K562 (cell line): ENCODE measurements around the gene CRB2. TPM values are rescaled to one million over a fixed set of nuclear protein-coding genes. Genes with fewer than 3 reads are reported as not detected.

Experiments
- ARID1B ChIP-seq: fragments of 450-650 bp; IDR thresholded peaks from 2 replicates; pipeline ENCODE4 v1.6.1; 2016; ENCODE audit warnings: antibody characterized with exemption, mild to moderate bottlenecking, inconsistent platforms
- CHD4 ChIP-seq: fragments of 200-600 bp; sonication (generic); IDR thresholded peaks from 3 replicates; pipeline ENCODE4 v1.6.1; 2012; ENCODE audit warnings: low read depth, mild to moderate bottlenecking, mixed read lengths, low read length, inconsistent platforms; ENCODE audit not compliant: insufficient read depth, insufficient replicate concordance, poor library complexity, severe bottlenecking
- CREB3 ChIP-seq: fragments of 450-650 bp; conservative IDR thresholded peaks from 2 replicates; pipeline ENCODE4 v1.6.1; 2016; ENCODE audit warnings: missing genetic modification characterization, low read depth, mild to moderate bottlenecking, missing compliant biosample characterization, moderate library complexity
- MEIS2 ChIP-seq: fragments of 450-650 bp; IDR thresholded peaks from 2 replicates; pipeline ENCODE4 v1.6.1; 2014; ENCODE audit warnings: mild to moderate bottlenecking; ENCODE audit not compliant: partially characterized antibody
- NR2F6 ChIP-seq: fragments of 450-650 bp; formaldehyde crosslinking; IDR thresholded peaks from 2 replicates; pipeline ENCODE4 v1.4.0; 2020; ENCODE audit warnings: mild to moderate bottlenecking
- PTRF ChIP-seq: fragments of 450-650 bp; IDR thresholded peaks from 2 replicates; pipeline ENCODE4 v1.6.1; 2016; ENCODE audit warnings: mild to moderate bottlenecking, missing genetic modification characterization, missing compliant biosample characterization
- RBM15 ChIP-seq: fragments of 200-400 bp; formaldehyde crosslinking; IDR thresholded peaks from 2 replicates; pipeline ENCODE4 v1.6.1; 2018; ENCODE audit warnings: mild to moderate bottlenecking, low read length, moderate library complexity; ENCODE audit not compliant: insufficient read depth
- STAG1 ChIP-seq: sonication (generic); formaldehyde crosslinking; IDR thresholded peaks from 2 replicates; pipeline ENCODE4 v1.5.0; 2020; ENCODE audit warnings: missing genetic modification reagents, borderline replicate concordance
- ZBTB7A ChIP-seq: IDR thresholded peaks from 2 replicates; pipeline ENCODE4 v1.6.1; 2011; ENCODE audit warnings: low read depth, mild to moderate bottlenecking, low read length, moderate library complexity, borderline replicate concordance; ENCODE audit not compliant: control insufficient read depth
- ZC3H8 ChIP-seq: fragments of 450-650 bp; IDR thresholded peaks from 2 replicates; pipeline ENCODE4 v1.6.1; 2017
- ZNF165 ChIP-seq: fragments of 250-450 bp; sonication (Bioruptor Pico); IDR thresholded peaks from 2 replicates; pipeline ENCODE4 v1.4.0; 2020; ENCODE audit warnings: borderline replicate concordance
- ZNF324 ChIP-seq: fragments of 250-450 bp; sonication (Bioruptor Pico); IDR thresholded peaks from 2 replicates; pipeline ENCODE4 v1.4.0; 2020; ENCODE audit warnings: mild to moderate bottlenecking
- ZNF41 ChIP-seq: fragments of 250-450 bp; sonication (Bioruptor Pico); conservative IDR thresholded peaks from 2 replicates; pipeline ENCODE4 v1.4.0; 2020; ENCODE audit warnings: mild to moderate bottlenecking
- ZNF785 ChIP-seq: fragments of 250-450 bp; sonication (Bioruptor Pico); IDR thresholded peaks from 2 replicates; pipeline ENCODE4 v1.4.0; 2020; ENCODE audit warnings: mild to moderate bottlenecking
- polyA plus RNA-seq, 8 experiments: library from polyadenylated mRNA; depleted of rRNA in 4 of 8; stranded (reverse) in 5 of 8; unstranded in 3 of 8; fragments of >200 nt; fragmentation: Nextera tagmentation in 2 of 8; fragmentation: Illumina TruSeq in 1 of 8; extraction: Ambion mirVana in 2 of 8; extraction: Trizol in 1 of 8; gene quantifications; 2 replicates each; pipeline versions ENCODE4 v1.2.1 to v1.2.3, GENCODE V29; 2011 to 2014; ENCODE audit warnings: inconsistent platforms in 1 of 8, missing spikeins in 1 of 8
- total RNA-seq, 7 experiments: library from RNA; depleted of rRNA in 6 of 7; stranded (reverse); fragments of >200 nt in 6 of 7; fragmentation: Illumina TruSeq in 2 of 7; extraction: Trizol in 2 of 7; gene quantifications; 2 replicates each; pipeline versions ENCODE4 v1.2.1 to v1.2.3, GENCODE V29; 2011 to 2021; ENCODE audit warnings: low replicate concordance in 1 of 7
- TF ChIP-seq, protein P1 (sequence below): sonication (generic); formaldehyde crosslinking; IDR thresholded peaks from 2 replicates; pipeline ENCODE4 v1.8.0; 2023; ENCODE audit warnings: missing genetic modification reagents, mild to moderate bottlenecking, borderline replicate concordance
- TF ChIP-seq, protein P2 (sequence below): sonication (generic); formaldehyde crosslinking; IDR thresholded peaks from 2 replicates; pipeline ENCODE4 v1.9.0; 2022; ENCODE audit warnings: mild to moderate bottlenecking, missing genetic modification reagents
- TF ChIP-seq, protein P3 (sequence below): fragments of 250-450 bp; sonication (Bioruptor Pico); IDR thresholded peaks from 2 replicates; pipeline ENCODE4 v1.4.0; 2020

Gene CRB2
- total and polyA plus RNA-seq, 9 of the 15 experiments (the other 6 are each of a cell fraction or from before 2014, with no cell fraction given) = 0.13 to 1.2 (median 0.25) TPM; not detected in 2

DNA sequence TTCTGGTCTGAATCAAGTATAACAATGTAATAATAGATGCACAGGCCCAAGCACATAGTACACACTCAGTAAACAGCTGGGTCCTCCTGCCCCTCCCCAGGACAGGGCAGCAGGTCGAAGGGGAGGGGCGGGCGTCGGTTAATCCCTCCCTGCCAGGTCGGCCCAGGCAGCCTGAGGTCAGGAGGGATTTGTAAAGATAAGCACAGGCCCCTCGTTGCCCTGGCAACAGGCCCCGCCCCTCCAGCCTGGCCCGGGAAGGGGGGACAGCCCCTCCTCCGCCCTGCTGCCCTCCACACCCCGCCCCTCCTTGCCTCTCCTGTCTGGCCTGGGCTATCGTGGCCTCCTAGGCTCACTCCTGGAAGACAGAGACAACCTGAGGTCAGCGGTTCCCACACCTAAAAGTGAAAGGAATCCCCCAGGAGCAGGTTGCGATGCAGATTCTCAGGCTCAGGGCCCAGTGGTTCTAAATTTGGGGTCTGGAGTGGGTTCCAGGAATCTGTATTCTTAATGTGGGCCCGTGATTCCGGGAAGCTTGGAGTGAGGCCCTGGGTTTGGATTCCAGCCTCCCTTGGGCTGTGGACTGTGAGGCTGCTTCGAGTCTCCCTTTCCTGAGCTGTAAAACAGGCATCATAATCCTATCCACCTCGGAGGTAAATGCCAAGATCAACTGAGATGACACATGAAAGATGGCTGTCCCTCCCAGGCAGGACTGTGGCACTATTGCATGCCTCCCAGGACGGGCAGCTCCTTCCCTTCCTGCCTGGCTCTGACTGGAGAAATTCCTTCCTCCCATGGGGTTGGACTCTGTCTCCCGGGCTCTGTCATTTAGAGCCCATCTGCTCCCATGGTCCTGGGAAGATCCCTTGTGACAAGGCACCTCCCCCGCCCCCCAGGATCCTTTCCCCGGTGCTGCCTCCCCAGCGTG lies 4.4 kb downstream of the CRB2 start (continued):
- TF ChIP-seq ZBTB7A = peak; percentile 83; the same call in 1 of the 2 replicates
- TF ChIP-seq CREB3 = peak; percentile 59; the same call in 1 of the 2 replicates
- TF ChIP-seq, protein P1, sequence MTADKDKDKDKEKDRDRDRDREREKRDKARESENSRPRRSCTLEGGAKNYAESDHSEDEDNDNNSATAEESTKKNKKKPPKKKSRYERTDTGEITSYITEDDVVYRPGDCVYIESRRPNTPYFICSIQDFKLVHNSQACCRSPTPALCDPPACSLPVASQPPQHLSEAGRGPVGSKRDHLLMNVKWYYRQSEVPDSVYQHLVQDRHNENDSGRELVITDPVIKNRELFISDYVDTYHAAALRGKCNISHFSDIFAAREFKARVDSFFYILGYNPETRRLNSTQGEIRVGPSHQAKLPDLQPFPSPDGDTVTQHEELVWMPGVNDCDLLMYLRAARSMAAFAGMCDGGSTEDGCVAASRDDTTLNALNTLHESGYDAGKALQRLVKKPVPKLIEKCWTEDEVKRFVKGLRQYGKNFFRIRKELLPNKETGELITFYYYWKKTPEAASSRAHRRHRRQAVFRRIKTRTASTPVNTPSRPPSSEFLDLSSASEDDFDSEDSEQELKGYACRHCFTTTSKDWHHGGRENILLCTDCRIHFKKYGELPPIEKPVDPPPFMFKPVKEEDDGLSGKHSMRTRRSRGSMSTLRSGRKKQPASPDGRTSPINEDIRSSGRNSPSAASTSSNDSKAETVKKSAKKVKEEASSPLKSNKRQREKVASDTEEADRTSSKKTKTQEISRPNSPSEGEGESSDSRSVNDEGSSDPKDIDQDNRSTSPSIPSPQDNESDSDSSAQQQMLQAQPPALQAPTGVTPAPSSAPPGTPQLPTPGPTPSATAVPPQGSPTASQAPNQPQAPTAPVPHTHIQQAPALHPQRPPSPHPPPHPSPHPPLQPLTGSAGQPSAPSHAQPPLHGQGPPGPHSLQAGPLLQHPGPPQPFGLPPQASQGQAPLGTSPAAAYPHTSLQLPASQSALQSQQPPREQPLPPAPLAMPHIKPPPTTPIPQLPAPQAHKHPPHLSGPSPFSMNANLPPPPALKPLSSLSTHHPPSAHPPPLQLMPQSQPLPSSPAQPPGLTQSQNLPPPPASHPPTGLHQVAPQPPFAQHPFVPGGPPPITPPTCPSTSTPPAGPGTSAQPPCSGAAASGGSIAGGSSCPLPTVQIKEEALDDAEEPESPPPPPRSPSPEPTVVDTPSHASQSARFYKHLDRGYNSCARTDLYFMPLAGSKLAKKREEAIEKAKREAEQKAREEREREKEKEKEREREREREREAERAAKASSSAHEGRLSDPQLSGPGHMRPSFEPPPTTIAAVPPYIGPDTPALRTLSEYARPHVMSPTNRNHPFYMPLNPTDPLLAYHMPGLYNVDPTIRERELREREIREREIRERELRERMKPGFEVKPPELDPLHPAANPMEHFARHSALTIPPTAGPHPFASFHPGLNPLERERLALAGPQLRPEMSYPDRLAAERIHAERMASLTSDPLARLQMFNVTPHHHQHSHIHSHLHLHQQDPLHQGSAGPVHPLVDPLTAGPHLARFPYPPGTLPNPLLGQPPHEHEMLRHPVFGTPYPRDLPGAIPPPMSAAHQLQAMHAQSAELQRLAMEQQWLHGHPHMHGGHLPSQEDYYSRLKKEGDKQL (CRISPR knock-in tag) = no peak
- peak; percentile 71 for TF ChIP-seq ARID1B
- TF ChIP-seq STAG1 = no peak
- TF ChIP-seq ZNF785 (CRISPR knock-in tag) = no peak
- TF ChIP-seq NR2F6 (CRISPR knock-in tag) = no peak
- no peak for TF ChIP-seq ZNF165 (CRISPR knock-in tag)
- no peak for TF ChIP-seq PTRF
- TF ChIP-seq CHD4 = no peak
- peak; percentile 11 for TF ChIP-seq MEIS2
- TF ChIP-seq RBM15 = no peak
- TF ChIP-seq ZC3H8 = no peak
- TF ChIP-seq, protein P2, sequence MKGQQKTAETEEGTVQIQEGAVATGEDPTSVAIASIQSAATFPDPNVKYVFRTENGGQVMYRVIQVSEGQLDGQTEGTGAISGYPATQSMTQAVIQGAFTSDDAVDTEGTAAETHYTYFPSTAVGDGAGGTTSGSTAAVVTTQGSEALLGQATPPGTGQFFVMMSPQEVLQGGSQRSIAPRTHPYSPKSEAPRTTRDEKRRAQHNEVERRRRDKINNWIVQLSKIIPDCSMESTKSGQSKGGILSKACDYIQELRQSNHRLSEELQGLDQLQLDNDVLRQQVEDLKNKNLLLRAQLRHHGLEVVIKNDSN (CRISPR knock-in tag) = peak; percentile 40; the same call in 1 of the 2 replicates
- TF ChIP-seq, protein P3, sequence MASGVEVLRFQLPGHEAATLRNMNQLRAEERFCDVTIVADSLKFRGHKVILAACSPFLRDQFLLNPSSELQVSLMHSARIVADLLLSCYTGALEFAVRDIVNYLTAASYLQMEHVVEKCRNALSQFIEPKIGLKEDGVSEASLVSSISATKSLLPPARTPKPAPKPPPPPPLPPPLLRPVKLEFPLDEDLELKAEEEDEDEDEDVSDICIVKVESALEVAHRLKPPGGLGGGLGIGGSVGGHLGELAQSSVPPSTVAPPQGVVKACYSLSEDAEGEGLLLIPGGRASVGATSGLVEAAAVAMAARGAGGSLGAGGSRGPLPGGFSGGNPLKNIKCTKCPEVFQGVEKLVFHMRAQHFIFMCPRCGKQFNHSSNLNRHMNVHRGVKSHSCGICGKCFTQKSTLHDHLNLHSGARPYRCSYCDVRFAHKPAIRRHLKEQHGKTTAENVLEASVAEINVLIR = no peak
- TF ChIP-seq ZNF41 (CRISPR knock-in tag) = no peak
- no peak for TF ChIP-seq ZNF324 (CRISPR knock-in tag)
